Adrenal gland (tissue), 5 donors: Measurements from ENCODE around the gene LMO7.

ENCODE experiments used
- CTCF ChIP-seq, 6 experiments: fragments of 450-650 bp in 4 of 6; fragments of 200-600 bp in 2 of 6; sonication (generic) in 1 of 6; IDR thresholded peaks; 1 replicate in 5 of 6; 2 replicates in 1 of 6; pipeline versions ENCODE4 v1.5.1 to v1.8.0; 2016 to 2021; ENCODE audit warnings: antibody characterized with exemption in 6 of 6, mild to moderate bottlenecking in 2 of 6, moderate library complexity in 1 of 6
- POLR2A ChIP-seq, 2 donors: fragments of 450-650 bp; IDR thresholded peaks; one replicate each; pipeline ENCODE4 v1.6.1; 2017; ENCODE audit warnings: antibody characterized with exemption in 2 of 2, mild to moderate bottlenecking in 2 of 2, moderate library complexity in 1 of 2
- donor health status: DM: no; HTN: no; CAD: no.

DNA sequence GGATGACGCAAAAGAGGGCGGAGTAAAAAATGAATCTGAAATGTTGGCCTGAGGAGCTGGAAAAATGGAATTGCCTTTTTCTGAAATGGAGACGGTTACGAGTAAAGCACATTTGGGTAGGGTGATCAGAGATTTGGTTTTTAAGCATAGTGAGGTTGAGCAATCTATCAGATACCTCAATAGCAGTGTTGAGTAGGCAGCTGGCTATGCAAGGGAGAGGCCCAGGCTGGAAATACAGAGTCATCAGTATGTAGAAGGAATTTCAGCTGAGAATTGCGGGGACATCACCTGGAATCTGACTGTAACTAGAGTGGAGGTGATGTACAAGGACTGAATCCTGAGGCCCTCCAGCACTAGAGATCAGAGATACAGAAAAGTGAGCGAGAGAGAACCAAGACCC is 224.8 kb downstream of the LMO7 start:
- TF ChIP-seq CTCF (IDR thresholded peaks at IDR 0.05) (no peak), POLR2A (IDR thresholded peaks at IDR 0.05) (no peak)
